ENCODE data around the gene ADNP. TPM values are rescaled to one million over a fixed set of nuclear protein-coding genes. Genes with fewer than 3 reads are reported as not detected.

Gene ADNP
- total and polyA plus RNA-seq, 10 of the 15 experiments (the other 5 are each of a cell fraction or from before 2014, with no cell fraction given) = 23.0 to 74.4 (median 34.9) TPM

GRCh38 chr20:50977066-50978021 lies 46.1 kb upstream of the ADNP start:
- Histone ChIP-seq H3K9me3 (replicated peaks; ENCODE audit: control insufficient read depth, insufficient read depth, low read length) (no peaks in the 10 kb centered on the region), H3K36me3 (ENCODE audit: control insufficient read depth in 2 of 2, insufficient read depth in 2 of 2, low read length in 1 of 2) (no peaks in the 10 kb centered on the region), H2AFZ (ENCODE audit: control insufficient read depth, low read depth, low read length) (no peak overlapping the region), H3K4me3 (no peak overlapping the region), H3K79me2 (ENCODE audit: control insufficient read depth, insufficient read depth, low read length) (no peaks in the 10 kb centered on the region), H3K27ac (ENCODE audit: control insufficient read depth, insufficient read depth) (no peak overlapping the region), H3K4me2 (ENCODE audit: control insufficient read depth, insufficient read depth) (no peak overlapping the region), H3K4me1 (ENCODE audit: control insufficient read depth, insufficient read depth, low read length) (no peaks in the 10 kb centered on the region), H4K20me1 (ENCODE audit: control insufficient read depth, insufficient read depth) (no peaks in the 10 kb centered on the region; the same call in 1 of the 2 replicates), H3K9ac (ENCODE audit: control insufficient read depth, insufficient read depth, low read length) (no peak overlapping the region), H3K27me3 (replicated peaks in 1 of 2; ENCODE audit: control insufficient read depth in 2 of 2, insufficient read depth in 2 of 2, low read length in 1 of 2) (no peaks in the 10 kb centered on the region; a peak in 2 of 4 replicates)
- in situ Hi-C loops (cut with MboI) = no loop called here
- WGBS (ENCODE audit: insufficient coverage, insufficient replicate concordance, low lambda C conversion rate, missing lambda C conversion rate) = 48% methylated on average over 20 of the region's 20 CpGs
- DNase-seq (ENCODE audit: low read depth, low spot score) (no peak), ATAC-seq (no peak), FAIRE-seq (no peak)
- SMC1A ChIA-PET (ENCODE audit: uncharacterized antibody, unreplicated experiment) = no interaction called here
- BruUV-seq (replicated peaks) = no TSS peak
- intact Hi-C loops (cut with micrococcal nuclease; ENCODE audit: unreplicated experiment) = no loop called here
- POLR2A ChIA-PET = no interaction called here
- RAD21 ChIA-PET (ENCODE audit: unreplicated experiment) = no interaction called here
- CTCF ChIA-PET = interaction anchor here (0.8 to 1.5 kb wide), 2 partner anchors 12 to 187 kb away, joined by 3 read pairs; no protein-coding TSS in a partner anchor
- TF ChIP-seq ZBTB11 (CRISPR knock-in tag; IDR thresholded peaks at IDR 0.05) = no peak
- TF ChIP-seq PRDM15 (CRISPR knock-in tag; IDR thresholded peaks at IDR 0.05) = no peak
- no peak for TF ChIP-seq ESRRA (IDR thresholded peaks at IDR 0.05; ENCODE audit: low read length)
- TF ChIP-seq BCL3 (IDR thresholded peaks at IDR 0.05; ENCODE audit: borderline replicate concordance, insufficient read depth, low read depth, low read length, poor library complexity, severe bottlenecking) = no peak
- no peak for TF ChIP-seq NFYA (IDR thresholded peaks at IDR 0.05; ENCODE audit: borderline replicate concordance, low read depth, low read length)
- no peak for TF ChIP-seq SIN3A (IDR thresholded peaks at IDR 0.05; ENCODE audit: low read depth, low read length)
- TF ChIP-seq SIX5 (IDR thresholded peaks at IDR 0.05; ENCODE audit: low read depth, low read length, severe bottlenecking) = no peak
- no peak for TF ChIP-seq STAT3 (IDR thresholded peaks at IDR 0.05; ENCODE audit: low read depth, low read length)
- TF ChIP-seq SREBF2 (IDR thresholded peaks at IDR 0.05; ENCODE audit: low read length) = no peak
- TF ChIP-seq E2F8 (IDR thresholded peaks at IDR 0.05; ENCODE audit: low read depth, partially characterized antibody) = no peak

Measured in GM12878 (cell line).